T-cell (primary cell): ENCODE measurements around the gene ING1. TPM values are rescaled to one million over a fixed set of nuclear protein-coding genes. Genes with fewer than 3 reads are reported as not detected.

Experiments
- ATAC-seq, 4 experiments: fragments of 200-7000 bp in 3 of 4; fragments of 150-1000 bp in 1 of 4; cut with Tn5 transposase; replicated peaks in 1 of 4; 1 replicate in 3 of 4; 2 replicates in 1 of 4; pipeline ENCODE4 v1.10.0; 2021; ENCODE audit warnings: moderate library complexity in 3 of 4, mild to moderate bottlenecking in 2 of 4, moderate number of reproducible peaks in 1 of 4
- CTCF ChIA-PET, 2 donors: fragments of 300-600 bp; sonication (Branson Sonifier 250); formaldehyde crosslinking; loops; one replicate each; lab custom pipeline; 2022; ENCODE audit warnings: antibody characterized with exemption in 2 of 2; lab: Charles Lee
- POLR2A ChIA-PET, 2 donors: fragments of 300-600 bp; sonication (Branson Sonifier 250); formaldehyde crosslinking; loops; one replicate each; lab custom pipeline; 2022; ENCODE audit warnings: antibody characterized with exemption in 2 of 2; lab: Charles Lee
- DNase-seq, 35 experiments: peaks; one replicate each; pipeline versions ENCODE4 v3.0.0 to v3.0.0-alpha.2; 2013 to 2023
- H3K27ac ChIP-seq: one replicate; pipeline ENCODE4 v1.5.1; 2013; ENCODE audit warnings: low read length
- H3K27me3 ChIP-seq, 2 experiments: replicated peaks in 1 of 2; 1 replicate in 1 of 2; 2 replicates in 1 of 2; pipeline versions ENCODE4 v1.6.1 to v1.7.0; 2013; ENCODE audit warnings: low read length in 1 of 2, mixed read lengths in 1 of 2; ENCODE audit not compliant: control insufficient read depth in 2 of 2, insufficient read depth in 2 of 2; ENCODE audit errors: extremely low read depth in 1 of 2
- H3K36me3 ChIP-seq, 2 donors: 1 replicate in 1 of 2; 2 replicates in 1 of 2; pipeline versions ENCODE4 v1.6.1 to v1.7.0; 2013; ENCODE audit warnings: low read length in 1 of 2; ENCODE audit not compliant: control insufficient read depth in 2 of 2, insufficient read depth in 1 of 2; ENCODE audit errors: extremely low read depth in 1 of 2
- H3K4me1 ChIP-seq, 2 experiments: 1 replicate in 1 of 2; 2 replicates in 1 of 2; pipeline versions ENCODE4 v1.6.1 to v1.7.0; 2013; ENCODE audit warnings: low read length in 2 of 2, mixed read lengths in 1 of 2; ENCODE audit not compliant: insufficient read depth in 2 of 2, control insufficient read depth in 1 of 2; ENCODE audit errors: extremely low read depth in 1 of 2
- H3K4me3 ChIP-seq, 2 donors: 1 replicate in 1 of 2; 2 replicates in 1 of 2; pipeline versions ENCODE4 v1.5.1 to v1.7.0; 2013; ENCODE audit warnings: mild to moderate bottlenecking in 2 of 2, low read length in 1 of 2, moderate library complexity in 1 of 2; ENCODE audit not compliant: control insufficient read depth in 1 of 2; ENCODE audit errors: extremely low read depth in 1 of 2
- H3K9me3 ChIP-seq: 2 replicates; pipeline ENCODE4 v1.7.0; 2013
- H3K27ac Mint-ChIP-seq, 2 donors: one replicate each; pipeline ENCODE4 v1.8.0; 2020 to 2021; ENCODE audit warnings: mild to moderate bottlenecking in 2 of 2, mixed read lengths in 2 of 2
- H3K27me3 Mint-ChIP-seq, 2 donors: one replicate each; pipeline ENCODE4 v1.8.0; 2021 to 2022; ENCODE audit warnings: mixed read lengths in 2 of 2
- H3K36me3 Mint-ChIP-seq: one replicate; pipeline ENCODE4 v1.8.0; 2021; ENCODE audit warnings: mixed read lengths
- H3K4me1 Mint-ChIP-seq, 3 donors: one replicate each; pipeline ENCODE4 v1.8.0; 2020 to 2022; ENCODE audit warnings: mixed read lengths in 3 of 3, mild to moderate bottlenecking in 1 of 3
- H3K4me3 Mint-ChIP-seq, 3 donors: one replicate each; pipeline ENCODE4 v1.8.0; 2020 to 2022; ENCODE audit warnings: mild to moderate bottlenecking in 3 of 3, mixed read lengths in 3 of 3, moderate library complexity in 3 of 3
- H3K9me3 Mint-ChIP-seq, 3 donors: one replicate each; pipeline ENCODE4 v1.8.0; 2020 to 2022; ENCODE audit warnings: mixed read lengths in 3 of 3
- WGBS: methylation state at CpG from one replicate; pipeline ENCODE4 v1.1.5; 2013; ENCODE audit warnings: missing lambda C conversion rate; ENCODE audit not compliant: insufficient coverage; 5-methylcytosine and 5-hydroxymethylcytosine counted together
- total RNA-seq, 35 experiments: library from RNA in 6 of 35; stranded (reverse) in 6 of 35; fragments of 120-200 nt in 1 of 35; gene quantifications; one replicate each; pipeline versions ENCODE4 v1.2.1 to v1.2.4 and lab custom pipeline; 2013 to 2026

The ING1 gene
- total RNA-seq, 5 donors from 2014 or later (not counting 1 experiment from before 2014, with no cell fraction given): 9.9 to 29.4 (median 25.8) TPM

- Histone ChIP-seq H3K27me3 (peaks cover 0 to 11% of the 10 kb centered on the region in 2 experiments), H3K36me3 (no peaks in the 10 kb centered on the region), H3K27ac (no peak overlapping the region), H3K4me1 (no peaks in the 10 kb centered on the region), H3K4me3 (no peak overlapping the region), H3K9me3 (no peaks in the 10 kb centered on the region)
- Mint-ChIP-seq H3K27me3 (peaks cover 22 to 26% of the 10 kb centered on the region in 2 donors), H3K27ac (no peak overlapping the region), H3K4me1 (no peaks in the 10 kb centered on the region), H3K36me3 (no peaks in the 10 kb centered on the region), H3K4me3 (no peak overlapping the region), H3K9me3 (no peaks in the 10 kb centered on the region)
- no CpG with 5 or more reads among the region's 3 CpGs for WGBS
- no peak for DNase-seq
- ATAC-seq: no peak
- ChIA-PET POLR2A (no interaction called here), CTCF (no interaction called here)
Observed at GRCh38 chr13:110769097-110769496, 55.6 kb downstream of the ING1 start.

- CTCF ChIA-PET: no interaction called here
Observed at GRCh38 chr13:110770678-110771077, 57.2 kb downstream of the ING1 start.

GRCh38 chr13:110771194-110771593, 57.7 kb downstream of the ING1 start:
- no peak overlapping the region for H3K27ac Mint-ChIP-seq
- peaks cover 0 to 12% of the 10 kb centered on the region in 2 experiments for H3K27me3 ChIP-seq
- no peaks in the 10 kb centered on the region for H3K4me1 ChIP-seq
- H3K9me3 Mint-ChIP-seq: no peaks in the 10 kb centered on the region
- H3K4me3 Mint-ChIP-seq: no peak overlapping the region
- DNase-seq (no peak), ATAC-seq (no peak)
- H3K9me3 ChIP-seq: no peaks in the 10 kb centered on the region
- H3K27ac ChIP-seq: no peak overlapping the region
- H3K36me3 Mint-ChIP-seq: no peaks in the 10 kb centered on the region
- no peak overlapping the region for H3K4me3 ChIP-seq
- CTCF ChIA-PET: no interaction called here
- POLR2A ChIA-PET: interaction anchor here in 1 of 2 donors (0.5 kb wide), 1 partner anchor 201 kb away, joined by 7 read pairs; no protein-coding TSS in a partner anchor
- peaks cover 10 to 16% of the 10 kb centered on the region in 2 donors for H3K27me3 Mint-ChIP-seq
- WGBS: 60% methylated on average over 3 of the region's 9 CpGs
- no peaks in the 10 kb centered on the region for H3K36me3 ChIP-seq
- H3K4me1 Mint-ChIP-seq: no peaks in the 10 kb centered on the region

More at GRCh38 chr13:110770678-110771077, 57.2 kb downstream of the ING1 start:
- 90% methylated on average over 5 of the region's 10 CpGs for WGBS
- Mint-ChIP-seq H3K4me1 (no peaks in the 10 kb centered on the region), H3K4me3 (no peak overlapping the region), H3K27ac (no peak overlapping the region), H3K36me3 (no peaks in the 10 kb centered on the region), H3K9me3 (no peaks in the 10 kb centered on the region), H3K27me3 (peaks cover 16 to 21% of the 10 kb centered on the region in 2 donors)
- Histone ChIP-seq H3K9me3 (no peaks in the 10 kb centered on the region), H3K4me3 (no peak overlapping the region), H3K27me3 (peaks cover 0 to 10% of the 10 kb centered on the region in 2 experiments), H3K36me3 (no peaks in the 10 kb centered on the region), H3K27ac (no peak overlapping the region), H3K4me1 (no peaks in the 10 kb centered on the region)
- DNase-seq (no peak), ATAC-seq (no peak)
- POLR2A ChIA-PET: no interaction called here

GRCh38 chr13:110772091-110772984, 58.8 kb downstream of the ING1 start:
- CTCF ChIA-PET: no interaction called here
- DNase-seq (no peak), ATAC-seq (no peak)
- Mint-ChIP-seq H3K36me3 (no peaks in the 10 kb centered on the region), H3K27ac (no peak overlapping the region), H3K4me3 (no peak overlapping the region), H3K4me1 (no peaks in the 10 kb centered on the region), H3K27me3 (peaks cover 8 to 15% of the 10 kb centered on the region in 2 donors), H3K9me3 (no peaks in the 10 kb centered on the region)
- POLR2A ChIA-PET: no interaction called here
- H3K4me3 ChIP-seq: no peak overlapping the region
- peaks cover 0 to 12% of the 10 kb centered on the region in 2 experiments for H3K27me3 ChIP-seq
- H3K4me1 ChIP-seq: no peaks in the 10 kb centered on the region
- 86% methylated on average over 6 of the region's 13 CpGs for WGBS
- no peak overlapping the region for H3K27ac ChIP-seq
- H3K36me3 ChIP-seq: no peaks in the 10 kb centered on the region
- no peaks in the 10 kb centered on the region for H3K9me3 ChIP-seq

Other genes starting within 250 kb of the ING1 start
- 1 to 10 TPM in 4 of 5 donors, under 1 TPM in 1; 0.47 to 3.1 (median 2.1) TPM for gene RAB20, start 152.0 kb upstream of the ING1 start, total RNA-seq
- gene NAXD, start 98.2 kb upstream of the ING1 start, total RNA-seq: 10 to 100 TPM; 22.2 to 34.3 (median 29.2) TPM
- 100 to 1,000 TPM in 1 of 5 donors, 10 to 100 TPM in 4; 74.2 to 102 (median 85.4) TPM for gene CARS2, start 7.6 kb upstream of the ING1 start, total RNA-seq
- 100 to 1,000 TPM in 3 of 5 donors, 10 to 100 TPM in 2; 93.7 to 133 (median 104) TPM for gene ANKRD10, start 201.4 kb downstream of the ING1 start, total RNA-seq